B cell (primary cell): ENCODE data around the gene KCNC1. TPM values are rescaled to one million over a fixed set of nuclear protein-coding genes. Genes with fewer than 3 reads are reported as not detected.

Source experiments
- ATAC-seq: fragments of 200-7000 bp; cut with Tn5 transposase; one replicate; pipeline ENCODE4 v1.10.0; 2021; ENCODE audit warnings: low read depth, mild to moderate bottlenecking, moderate number of reproducible peaks, moderate library complexity
- CTCF ChIA-PET: fragments of 350-600 bp; sonication (Branson Sonifier 250); formaldehyde crosslinking; loops from one replicate; lab custom pipeline; 2021; ENCODE audit warnings: antibody characterized with exemption, inconsistent platforms; lab: Charles Lee
- POLR2A ChIA-PET: fragments of 350-600 bp; sonication (Branson Sonifier 250); formaldehyde crosslinking; loops from one replicate; lab custom pipeline; 2021; ENCODE audit warnings: antibody characterized with exemption; lab: Charles Lee
- DNase-seq: peaks from one replicate; pipeline ENCODE4 v3.0.0; 2013
- H2AFZ ChIP-seq: 2 replicates; pipeline ENCODE4 v1.6.1; 2012; ENCODE audit warnings: mild to moderate bottlenecking, low read depth, low read length; ENCODE audit not compliant: insufficient read depth, poor library complexity, severe bottlenecking
- H3K27ac ChIP-seq, 2 donors: 1 replicate in 1 of 2; 2 replicates in 1 of 2; pipeline ENCODE4 v1.5.1; 2012 to 2013; ENCODE audit warnings: low read length in 2 of 2, mild to moderate bottlenecking in 2 of 2, moderate library complexity in 1 of 2
- H3K27me3 ChIP-seq, 4 experiments: fragments of 200-600 bp in 1 of 4; sonication (generic) in 1 of 4; replicated peaks in 1 of 4; 1 replicate in 2 of 4; 2 replicates in 2 of 4; pipeline versions ENCODE4 v1.6.1 to v1.7.0; 2013 to 2016; ENCODE audit warnings: low read length in 3 of 4, mild to moderate bottlenecking in 2 of 4, mixed read lengths in 1 of 4, moderate library complexity in 1 of 4; ENCODE audit not compliant: insufficient read depth in 4 of 4, control insufficient read depth in 3 of 4; ENCODE audit errors: control extremely low read depth in 1 of 4
- H3K36me3 ChIP-seq, 2 experiments: replicated peaks in 1 of 2; 1 replicate in 1 of 2; 2 replicates in 1 of 2; pipeline versions ENCODE4 v1.6.1 to v1.7.1; 2013; ENCODE audit warnings: low read length in 1 of 2; ENCODE audit not compliant: insufficient read depth in 2 of 2, control insufficient read depth in 1 of 2; ENCODE audit errors: control extremely low read depth in 1 of 2, extremely low read depth in 1 of 2
- H3K4me1 ChIP-seq, 2 donors: fragments of 200-600 bp in 1 of 2; sonication (generic) in 1 of 2; 1 replicate in 1 of 2; 2 replicates in 1 of 2; pipeline versions ENCODE4 v1.5.1 to v1.6.1; 2013 to 2017; ENCODE audit warnings: low read length in 2 of 2; ENCODE audit not compliant: control insufficient read depth in 2 of 2, insufficient read depth in 2 of 2
- H3K4me2 ChIP-seq: replicated peaks from 2 replicates; pipeline ENCODE3; 2012; ENCODE audit warnings: mild to moderate bottlenecking, low read depth, low read length; ENCODE audit not compliant: poor library complexity, severe bottlenecking
- H3K4me3 ChIP-seq, 5 experiments: fragments of 200-600 bp in 1 of 5; sonication (generic) in 1 of 5; 1 replicate in 3 of 5; 2 replicates in 2 of 5; pipeline versions ENCODE4 v1.5.1 to v1.7.0; 2011 to 2016; ENCODE audit warnings: low read length in 4 of 5, mild to moderate bottlenecking in 4 of 5, low read depth in 2 of 5, control low read depth in 1 of 5, moderate library complexity in 1 of 5; ENCODE audit not compliant: insufficient read depth in 1 of 5; ENCODE audit errors: control extremely low read depth in 1 of 5, extremely low read depth in 1 of 5
- H3K79me2 ChIP-seq: fragments of 200-600 bp; sonication (generic); one replicate; pipeline ENCODE4 v1.6.0; 2016; ENCODE audit warnings: low read length; ENCODE audit not compliant: control insufficient read depth, insufficient read depth
- H3K9ac ChIP-seq: fragments of 200-600 bp; sonication (generic); 2 replicates; pipeline ENCODE4 v1.6.1; 2017; ENCODE audit warnings: mild to moderate bottlenecking, low read length, moderate library complexity
- H3K9me3 ChIP-seq, 3 donors: one replicate each; pipeline versions ENCODE4 v1.6.1 to v1.7.1; 2013; ENCODE audit warnings: low read length in 2 of 3; ENCODE audit not compliant: control insufficient read depth in 2 of 3, insufficient read depth in 1 of 3; ENCODE audit errors: control extremely low read depth in 1 of 3
- H4K20me1 ChIP-seq: 2 replicates; pipeline ENCODE4 v1.6.0; 2012; ENCODE audit warnings: mild to moderate bottlenecking, low read length; ENCODE audit not compliant: insufficient read depth, control insufficient read depth, poor library complexity, severe bottlenecking
- H3K27ac Mint-ChIP-seq: one replicate; pipeline ENCODE4 v1.8.0; 2021; ENCODE audit warnings: mixed read lengths
- H3K27me3 Mint-ChIP-seq: one replicate; pipeline ENCODE4 v1.8.0; 2021; ENCODE audit warnings: mixed read lengths
- H3K4me1 Mint-ChIP-seq: one replicate; pipeline ENCODE4 v1.8.0; 2021; ENCODE audit warnings: mixed read lengths
- H3K4me3 Mint-ChIP-seq: one replicate; pipeline ENCODE4 v1.8.0; 2021; ENCODE audit warnings: mixed read lengths
- H3K9me3 Mint-ChIP-seq: one replicate; pipeline ENCODE4 v1.8.0; 2022; ENCODE audit warnings: mixed read lengths; ENCODE audit not compliant: insufficient read depth
- EZH2 ChIP-seq: IDR thresholded peaks from 2 replicates; pipeline ENCODE4 v1.6.1; 2012; ENCODE audit warnings: borderline replicate concordance, low read depth, mild to moderate bottlenecking, moderate library complexity, low read length; ENCODE audit not compliant: insufficient read depth, poor library complexity, severe bottlenecking
- WGBS: methylation state at CpG from one replicate; pipeline ENCODE4 v1.1.5; 2013; ENCODE audit warnings: missing lambda C conversion rate; ENCODE audit not compliant: insufficient coverage; 5-methylcytosine and 5-hydroxymethylcytosine counted together
- intact Hi-C: fragments of 100-400 bp; cut with micrococcal nuclease; formaldehyde crosslinking; loops from one replicate; pipeline ENCODE4 v1.10.0; 2022
- polyA minus RNA-seq: library from RNA; depleted of rRNA, polyadenylated mRNA; stranded (reverse); fragments of >200 nt; gene quantifications from 2 replicates; pipeline ENCODE4 v1.2.3, GENCODE V29; 2012
- polyA plus RNA-seq: library from polyadenylated mRNA; depleted of rRNA; stranded (reverse); fragments of >200 nt; gene quantifications from 2 replicates; pipeline ENCODE4 v1.2.3, GENCODE V29; 2012
- total RNA-seq, 2 donors: library from RNA; stranded (reverse); fragments of 120-200 nt in 1 of 2; gene quantifications; 1 replicate in 1 of 2; 2 replicates in 1 of 2; pipeline versions ENCODE4 v1.2.3 to v1.2.4, GENCODE V29; 2013 to 2022
- TF ChIP-seq, protein P1 (sequence below): fragments of 200-600 bp; IDR thresholded peaks from one replicate; pipeline ENCODE4 v1.8.0; 2022; ENCODE audit warnings: antibody characterized with exemption, mild to moderate bottlenecking

Gene KCNC1
- total RNA-seq, result not detected in 2 replicates
- 0.02 TPM for total RNA-seq (2013)
- polyA plus RNA-seq, result not detected in 2 replicates
- polyA minus RNA-seq, result 0.43 TPM in 1 of 2 replicates, not detected in the other

- Histone ChIP-seq H3K9me3 (peaks cover 0 to 14% (median 0%) of the 10 kb centered on the region in 3 donors), H4K20me1 (no peaks in the 10 kb centered on the region), H3K79me2 (no peaks in the 10 kb centered on the region), H3K4me3 (no peak within 1 kb of the TSS), H3K27ac (no peak within 1 kb of the TSS), H3K27me3 (peaks cover 0 to 62% (median 15%) of the 10 kb centered on the region in 4 experiments), H2AFZ (no peak within 1 kb of the TSS), H3K9ac (no peak within 1 kb of the TSS), H3K4me2 (peak within 1 kb of the TSS; percentile 46), H3K36me3 (no peaks in the 10 kb centered on the region), H3K4me1 (peaks cover 0 to 2% of the 10 kb centered on the region in 2 donors)
- intact Hi-C loops, result no loop called here
- WGBS, result under 1% methylated on average over 66 of the region's 66 CpGs
- no peak within 1 kb of the TSS for H3K27ac Mint-ChIP-seq
- ChIA-PET POLR2A (no interaction called here), CTCF (no interaction called here)
- no peaks in the 10 kb centered on the region for H3K9me3 Mint-ChIP-seq
- peak within 1 kb of the TSS; percentile 65 for H3K4me3 Mint-ChIP-seq
- ATAC-seq, result no peak
- H3K27me3 Mint-ChIP-seq, result peaks cover 47% of the 10 kb centered on the region
- TF ChIP-seq, protein P1, sequence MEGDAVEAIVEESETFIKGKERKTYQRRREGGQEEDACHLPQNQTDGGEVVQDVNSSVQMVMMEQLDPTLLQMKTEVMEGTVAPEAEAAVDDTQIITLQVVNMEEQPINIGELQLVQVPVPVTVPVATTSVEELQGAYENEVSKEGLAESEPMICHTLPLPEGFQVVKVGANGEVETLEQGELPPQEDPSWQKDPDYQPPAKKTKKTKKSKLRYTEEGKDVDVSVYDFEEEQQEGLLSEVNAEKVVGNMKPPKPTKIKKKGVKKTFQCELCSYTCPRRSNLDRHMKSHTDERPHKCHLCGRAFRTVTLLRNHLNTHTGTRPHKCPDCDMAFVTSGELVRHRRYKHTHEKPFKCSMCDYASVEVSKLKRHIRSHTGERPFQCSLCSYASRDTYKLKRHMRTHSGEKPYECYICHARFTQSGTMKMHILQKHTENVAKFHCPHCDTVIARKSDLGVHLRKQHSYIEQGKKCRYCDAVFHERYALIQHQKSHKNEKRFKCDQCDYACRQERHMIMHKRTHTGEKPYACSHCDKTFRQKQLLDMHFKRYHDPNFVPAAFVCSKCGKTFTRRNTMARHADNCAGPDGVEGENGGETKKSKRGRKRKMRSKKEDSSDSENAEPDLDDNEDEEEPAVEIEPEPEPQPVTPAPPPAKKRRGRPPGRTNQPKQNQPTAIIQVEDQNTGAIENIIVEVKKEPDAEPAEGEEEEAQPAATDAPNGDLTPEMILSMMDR, result no peak
- no peak for TF ChIP-seq EZH2
- DNase-seq, result no peak
- peaks cover 8% of the 10 kb centered on the region for H3K4me1 Mint-ChIP-seq
Measured at GRCh38 chr11:17734418-17734911, at the start of gene KCNC1. Gene KCNC1 (plus strand): TSS chr11:17734781. CDS start chr11:17736003, 1,222 bp downstream.

- Histone ChIP-seq H3K9me3 (peaks cover 0 to 3% (median 0%) of the 10 kb centered on the region in 3 donors), H3K27me3 (peaks cover 0 to 3% (median 0%) of the 10 kb centered on the region in 4 experiments), H3K79me2 (no peaks in the 10 kb centered on the region), H3K4me1 (no peaks in the 10 kb centered on the region), H3K27ac (no peak overlapping the region), H3K36me3 (no peaks in the 10 kb centered on the region), H3K9ac (no peak overlapping the region), H3K4me2 (no peak overlapping the region), H4K20me1 (no peaks in the 10 kb centered on the region), H2AFZ (no peak overlapping the region), H3K4me3 (no peak overlapping the region)
- TF ChIP-seq, protein P1, result no peak
- no peak for TF ChIP-seq EZH2
- CTCF ChIA-PET, result no interaction called here
- intact Hi-C loops, result no loop called here
- ATAC-seq, result no peak
- Mint-ChIP-seq H3K27me3 (peaks cover 23% of the 10 kb centered on the region), H3K4me1 (no peaks in the 10 kb centered on the region), H3K9me3 (no peaks in the 10 kb centered on the region), H3K4me3 (no peak overlapping the region), H3K27ac (no peak overlapping the region)
- POLR2A ChIA-PET, result no interaction called here
- DNase-seq, result no peak
- WGBS, result 70% methylated on average over 7 of the region's 8 CpGs
Measured at GRCh38 chr11:17686231-17686980, 48.2 kb upstream of the KCNC1 start.
